GM19351 (cell line): Measurements from ENCODE around the gene PIGW.

Source experiments
- ATAC-seq: cut with Tn5 transposase; IDR thresholded peaks from one replicate; pipeline ENCODE4 v1.9.1; 2021; ENCODE audit warnings: mild to moderate bottlenecking, moderate library complexity; ENCODE audit not compliant: unreplicated experiment

PIGW gene, protein sequence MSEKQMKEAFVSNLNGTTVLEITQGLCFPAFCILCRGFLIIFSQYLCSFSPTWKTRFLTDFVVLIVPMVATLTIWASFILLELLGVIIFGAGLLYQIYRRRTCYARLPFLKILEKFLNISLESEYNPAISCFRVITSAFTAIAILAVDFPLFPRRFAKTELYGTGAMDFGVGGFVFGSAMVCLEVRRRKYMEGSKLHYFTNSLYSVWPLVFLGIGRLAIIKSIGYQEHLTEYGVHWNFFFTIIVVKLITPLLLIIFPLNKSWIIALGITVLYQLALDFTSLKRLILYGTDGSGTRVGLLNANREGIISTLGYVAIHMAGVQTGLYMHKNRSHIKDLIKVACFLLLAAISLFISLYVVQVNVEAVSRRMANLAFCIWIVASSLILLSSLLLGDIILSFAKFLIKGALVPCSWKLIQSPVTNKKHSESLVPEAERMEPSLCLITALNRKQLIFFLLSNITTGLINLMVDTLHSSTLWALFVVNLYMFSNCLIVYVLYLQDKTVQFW

DNA sequence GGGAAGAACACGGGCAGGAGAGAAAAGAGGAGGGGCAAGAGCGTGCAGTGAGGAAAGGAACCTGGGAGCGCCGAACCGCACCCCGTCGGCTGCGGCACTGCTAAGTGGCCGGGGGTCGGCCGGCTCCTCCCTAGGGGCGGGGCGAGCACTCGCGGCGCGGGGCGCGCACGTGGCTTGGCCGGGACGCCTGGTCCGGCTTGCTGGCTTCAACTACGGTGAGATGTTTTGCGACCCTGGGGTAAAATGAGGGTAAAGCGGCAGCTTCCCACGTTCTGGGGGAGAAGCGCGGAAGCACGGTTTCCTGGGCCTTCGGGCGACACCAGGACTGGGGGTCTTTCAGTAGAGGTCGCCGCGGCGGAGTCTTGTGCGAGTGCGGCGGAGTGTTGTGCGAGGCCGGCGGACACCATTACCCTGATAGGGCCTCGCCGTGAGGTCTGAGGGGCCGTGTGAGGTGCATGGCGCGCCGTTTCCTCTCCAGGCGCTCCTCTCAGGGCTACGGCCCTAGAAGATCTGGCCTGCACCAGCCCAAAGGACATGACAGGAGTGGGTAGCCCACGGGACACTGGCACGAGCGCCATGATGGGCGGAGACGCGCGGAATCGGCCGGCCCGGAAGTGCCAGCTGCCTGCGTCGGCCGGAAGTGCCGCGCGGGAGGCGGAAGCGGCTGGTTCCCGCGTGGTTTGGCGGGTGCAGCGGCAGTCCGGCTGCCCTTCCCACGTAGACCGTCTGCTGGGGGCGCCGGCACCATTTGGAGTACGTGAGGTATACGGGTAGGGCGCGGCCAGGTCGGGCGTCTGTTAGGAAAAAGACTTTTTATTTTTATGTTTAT, at the start of gene PIGW, which contains the start of gene MYO19:
TSS of gene PIGW (plus strand) at position 148 of the 829 bp plus-strand sequence. CDS start 2,115 bp downstream, outside the sequence.
TSS of gene MYO19 (minus strand) at position 29 of the 829 bp plus-strand sequence. CDS start 2,330 bp downstream, outside the sequence.
- ATAC-seq, result peak; percentile 71

DNA sequence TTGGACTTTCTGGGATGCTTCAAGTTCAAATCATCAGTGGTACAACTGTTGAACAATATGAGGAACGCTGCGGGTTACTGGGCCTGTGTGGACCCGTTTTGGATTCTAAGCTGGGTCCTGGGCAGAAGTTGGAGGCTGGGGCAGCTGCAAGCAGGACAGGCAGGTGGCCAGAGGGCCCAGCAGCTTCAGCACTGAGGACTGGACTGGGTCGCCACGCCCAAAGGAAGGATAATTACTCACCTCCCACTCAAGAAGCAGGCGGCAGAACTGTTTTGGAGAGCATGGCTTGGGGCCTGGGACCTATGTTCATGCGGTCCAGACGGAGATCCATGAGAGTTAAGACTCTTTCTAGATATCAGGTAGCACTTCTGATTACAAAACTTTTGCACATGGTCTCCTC, 49.8 kb upstream of the PIGW start:
- ATAC-seq, result no peak

DNA sequence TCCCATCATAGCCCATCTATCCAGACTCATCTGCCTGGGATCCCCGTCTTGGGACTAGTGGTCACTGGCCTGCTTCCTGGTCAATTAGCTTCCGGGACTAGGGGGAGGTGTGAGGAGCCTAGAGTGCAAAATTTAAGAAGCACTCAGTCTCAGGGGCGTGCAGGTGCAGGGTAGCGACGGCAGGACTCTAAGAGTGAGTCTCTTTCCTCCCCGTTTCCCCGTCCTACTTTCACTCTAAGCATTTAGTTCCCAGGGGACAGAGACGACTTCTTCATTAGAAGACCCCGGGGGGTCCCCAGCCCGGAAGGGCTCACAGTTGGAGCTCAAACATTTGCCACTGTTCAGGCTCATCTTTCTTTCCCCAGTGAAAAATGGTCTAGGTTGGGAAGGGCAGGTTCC, 49.0 kb upstream of the PIGW start:
- ATAC-seq, result no peak

DNA sequence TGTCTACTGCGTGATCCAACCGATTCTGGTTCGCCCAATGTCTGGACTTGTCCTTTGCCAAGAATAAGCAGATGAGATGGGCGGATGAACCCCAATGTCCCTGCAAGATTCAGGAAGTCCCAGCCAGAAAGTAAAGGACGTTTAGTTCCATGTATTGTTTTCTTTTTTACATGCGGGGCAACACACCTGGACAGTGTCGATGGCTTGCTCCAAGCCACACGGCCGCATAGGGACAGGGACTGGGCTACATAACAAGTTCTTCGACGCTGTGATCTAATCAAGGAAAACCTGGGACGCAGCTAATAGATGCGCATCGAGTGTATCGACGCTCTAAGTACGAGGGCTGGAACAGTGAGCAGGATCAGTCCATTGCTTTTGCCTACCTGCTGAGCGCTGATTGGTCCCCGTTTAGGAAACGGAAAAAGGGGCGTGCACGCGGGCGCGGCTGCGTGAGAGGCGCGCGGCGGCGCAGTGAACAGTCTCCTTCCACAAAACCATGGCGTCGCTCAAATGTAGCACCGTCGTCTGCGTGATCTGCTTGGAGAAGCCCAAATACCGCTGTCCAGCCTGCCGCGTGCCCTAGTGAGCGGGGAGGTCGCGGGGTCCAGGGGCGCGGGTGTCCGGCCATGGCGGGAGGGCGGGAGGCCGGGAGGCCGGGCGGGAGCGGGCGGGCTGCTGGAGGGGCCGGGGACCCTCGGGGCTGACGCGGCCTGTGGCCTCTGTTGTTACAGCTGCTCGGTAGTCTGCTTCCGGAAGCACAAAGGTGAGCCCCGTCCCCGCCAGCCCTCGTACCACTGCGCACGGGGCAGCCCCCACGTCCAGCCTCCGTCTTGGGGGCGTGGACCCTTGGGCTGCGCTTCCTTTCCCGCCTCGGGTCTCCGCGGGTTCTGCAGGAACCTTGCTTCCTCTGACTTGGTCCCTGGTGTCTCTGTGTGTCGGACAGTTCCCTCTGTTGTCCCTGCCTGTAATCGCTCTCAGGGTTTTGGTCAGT, 48.3 kb upstream of the PIGW start, which contains the start of gene ZNHIT3:
TSS of gene ZNHIT3 (plus strand) at position 478 of the 991 bp plus-strand sequence. CDS start at position 497, 19 bp downstream.
- ATAC-seq, result peak; percentile 89

DNA sequence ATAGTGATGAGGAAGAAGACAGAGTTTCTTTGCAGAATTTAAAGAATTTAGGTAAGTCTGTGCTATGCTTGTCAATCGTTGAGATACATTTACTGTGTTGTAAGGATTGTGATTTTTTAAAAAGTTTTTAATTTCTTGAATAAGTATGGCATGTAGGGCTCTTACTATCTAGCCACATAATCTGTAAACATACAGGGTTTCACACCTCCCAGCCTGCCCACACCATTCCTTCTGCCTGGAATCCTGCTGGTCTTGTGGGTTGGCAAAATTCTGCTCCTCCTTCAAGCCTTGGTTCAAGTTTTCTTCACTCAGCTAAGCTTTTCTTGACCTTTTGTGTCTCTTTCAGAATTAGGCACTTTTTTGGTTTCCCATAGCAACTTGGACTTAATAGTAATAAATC, 40.8 kb upstream of the PIGW start:
- ATAC-seq, result no peak

DNA sequence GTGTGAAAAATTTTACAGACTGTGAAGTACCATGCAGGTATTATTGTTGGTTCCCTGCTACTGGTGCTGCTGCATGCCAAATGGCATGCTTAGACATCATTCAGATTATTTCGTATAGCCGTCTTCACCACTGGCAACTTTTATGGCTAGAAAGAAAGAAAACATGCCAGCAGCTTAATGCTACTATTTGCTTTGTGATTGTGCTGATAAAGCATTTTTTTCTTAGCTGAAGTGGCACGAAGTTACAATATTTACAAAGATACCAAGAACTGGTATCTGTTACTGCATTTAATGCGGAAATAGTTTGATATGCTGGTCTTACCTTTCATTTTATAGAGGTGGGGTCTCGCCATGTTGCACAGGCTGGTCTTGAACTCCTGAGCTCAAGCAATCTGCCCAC, 40.1 kb upstream of the PIGW start:
- ATAC-seq, result no peak

DNA sequence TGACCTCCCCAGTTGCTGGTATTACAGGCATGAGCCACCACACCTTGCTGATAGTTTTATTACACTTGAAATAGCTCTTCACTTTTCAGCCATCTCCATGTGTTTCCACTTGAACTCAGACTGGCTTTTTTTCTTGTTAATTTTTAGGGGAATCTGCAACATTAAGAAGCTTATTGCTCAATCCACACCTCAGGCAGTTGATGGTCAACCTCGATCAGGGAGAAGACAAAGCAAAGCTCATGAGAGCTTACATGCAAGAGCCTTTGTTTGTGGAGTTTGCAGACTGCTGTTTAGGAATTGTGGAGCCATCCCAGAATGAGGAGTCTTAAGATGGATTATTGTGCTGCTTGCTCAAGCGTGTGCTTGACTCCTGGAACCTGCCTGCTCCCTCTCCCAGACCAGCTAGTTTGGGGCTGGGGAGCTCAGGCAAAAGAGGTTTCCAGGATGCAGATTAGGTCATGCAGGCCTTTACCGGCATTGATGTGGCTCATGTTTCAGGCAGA, 39.7 kb upstream of the PIGW start:
- ATAC-seq, result no peak

DNA sequence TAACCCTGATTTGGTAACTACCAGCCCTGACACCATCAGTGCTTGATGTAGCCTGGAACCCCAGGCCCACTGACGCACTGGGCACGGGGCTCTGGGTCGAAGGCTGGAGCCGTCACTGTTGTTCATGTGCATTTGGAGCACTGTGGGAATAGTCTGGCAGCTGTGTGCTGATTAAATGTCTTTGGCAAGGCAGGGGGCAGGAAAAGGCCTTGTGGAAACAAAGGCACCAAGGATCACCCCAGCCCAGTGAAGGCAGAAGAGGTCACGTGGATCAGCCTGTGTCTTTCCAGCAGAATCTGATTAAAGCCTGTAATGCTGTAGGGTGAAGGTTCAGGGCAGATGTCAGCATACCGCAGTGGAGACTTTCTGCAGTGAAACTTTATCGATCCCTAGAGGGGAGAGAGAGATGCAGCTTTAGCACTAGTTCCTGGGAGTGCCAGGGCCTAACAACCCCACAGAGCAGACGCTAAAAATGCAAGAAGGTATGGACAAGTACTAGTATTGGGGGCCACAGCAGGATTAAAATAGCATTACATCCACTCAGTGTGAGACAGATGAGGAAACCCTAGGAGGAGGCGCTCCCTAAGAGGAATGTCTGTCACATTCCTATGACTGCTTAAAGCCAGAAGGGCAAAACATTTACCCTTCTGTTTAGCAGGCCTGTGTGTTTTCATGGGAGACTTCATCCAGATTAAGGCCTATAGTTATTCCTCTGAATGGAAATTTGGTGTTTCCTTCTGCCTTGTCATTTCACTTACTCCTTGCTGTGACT, 38.6 kb upstream of the PIGW start:
- ATAC-seq, result no peak

DNA sequence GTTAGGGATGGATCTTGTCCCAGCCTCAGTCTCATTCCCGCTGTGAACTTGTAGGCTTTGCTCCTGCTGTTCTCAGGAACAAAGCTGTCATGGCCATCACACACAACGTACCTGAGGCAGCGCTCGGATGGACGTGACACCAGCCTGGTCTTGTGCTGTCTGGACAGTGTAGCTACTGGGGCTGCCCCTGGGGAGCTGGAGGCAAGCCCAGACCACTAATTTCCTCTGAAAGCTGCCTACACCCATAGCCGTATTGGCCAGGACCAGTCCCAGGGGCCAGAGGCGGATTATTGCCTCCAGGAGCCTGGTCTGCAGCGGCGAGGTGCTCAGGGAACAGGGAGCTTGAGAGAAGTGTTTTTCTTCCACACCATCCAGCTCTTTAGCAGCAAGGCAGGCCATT, 36.6 kb upstream of the PIGW start:
- no peak for ATAC-seq

DNA sequence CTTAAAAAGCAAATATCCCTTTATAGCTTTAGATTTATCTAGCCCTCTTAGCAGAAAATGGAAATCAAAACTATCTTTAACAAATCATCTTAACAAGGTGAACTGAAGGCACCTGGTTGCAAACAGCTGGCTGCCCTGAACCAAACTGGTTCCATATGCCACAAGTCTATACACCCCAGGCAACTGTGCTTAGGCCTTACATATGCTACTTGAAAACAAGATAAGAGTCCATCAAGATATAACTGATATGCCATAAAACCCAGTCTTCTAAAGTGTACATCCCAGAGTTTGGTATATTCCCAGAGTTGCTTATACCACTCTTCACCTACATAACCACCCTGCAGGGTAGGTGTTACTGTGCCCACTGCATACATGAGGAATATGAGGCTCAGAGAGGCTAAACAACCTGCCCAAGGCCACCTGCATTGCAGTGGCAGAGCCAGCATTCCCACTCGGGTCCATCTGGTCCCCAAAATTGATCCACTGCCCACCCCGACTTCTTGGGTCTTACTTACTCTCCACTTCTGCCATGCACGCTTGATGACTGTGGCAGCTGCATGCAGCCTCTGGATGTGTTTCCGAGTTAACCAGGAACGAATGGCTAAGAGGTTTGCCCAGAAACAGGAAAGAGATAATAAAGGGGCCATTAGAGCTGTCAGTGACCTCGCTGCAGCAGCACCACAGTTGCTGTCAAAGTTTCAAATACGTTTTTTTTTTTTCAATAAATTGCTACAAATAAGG, 36.1 kb upstream of the PIGW start:
- ATAC-seq, result no peak

DNA sequence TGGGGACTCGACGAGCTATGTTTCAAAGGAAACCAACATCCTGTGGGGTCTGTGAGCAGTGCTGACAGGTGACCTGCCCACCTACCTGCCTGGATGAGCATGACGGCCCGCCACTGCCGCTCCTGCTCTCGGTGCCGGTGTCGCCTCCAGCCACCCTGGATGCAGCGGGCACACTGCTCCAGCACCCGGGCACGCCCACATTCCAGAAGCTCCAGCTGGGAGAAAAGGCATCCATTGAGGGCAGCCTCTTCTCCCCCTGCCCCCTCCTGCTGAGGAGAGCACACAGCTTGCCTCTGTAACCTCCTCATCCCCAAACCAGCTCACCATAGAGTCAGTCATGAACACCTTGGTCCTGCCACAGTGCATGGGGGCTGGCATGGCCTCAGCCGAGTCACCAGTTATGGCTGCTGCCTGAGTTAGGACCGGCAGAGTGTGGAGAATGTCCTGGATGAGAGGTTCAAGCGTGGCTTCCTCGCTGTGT, 34.0 kb upstream of the PIGW start:
- no peak for ATAC-seq

DNA sequence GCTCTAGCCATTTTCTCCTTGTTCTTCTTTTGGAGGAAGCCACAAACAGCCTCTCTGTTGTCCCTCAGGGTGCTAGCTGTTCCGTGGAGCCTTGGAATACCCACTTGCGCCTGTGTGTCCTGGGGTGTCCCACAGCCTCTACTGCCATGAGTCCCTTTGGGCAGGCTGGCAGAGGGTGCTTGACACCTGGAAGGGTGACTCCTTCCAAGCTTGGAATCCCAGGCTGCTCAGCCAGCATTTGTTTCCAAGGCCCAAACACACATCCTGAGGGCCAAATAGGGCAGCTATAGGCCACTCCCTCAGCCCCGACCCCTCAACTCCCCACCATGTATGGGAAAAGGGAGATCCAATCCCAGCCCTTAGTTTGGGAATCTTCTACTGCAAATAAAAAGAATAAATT, 33.4 kb upstream of the PIGW start:
- ATAC-seq, result no peak

DNA sequence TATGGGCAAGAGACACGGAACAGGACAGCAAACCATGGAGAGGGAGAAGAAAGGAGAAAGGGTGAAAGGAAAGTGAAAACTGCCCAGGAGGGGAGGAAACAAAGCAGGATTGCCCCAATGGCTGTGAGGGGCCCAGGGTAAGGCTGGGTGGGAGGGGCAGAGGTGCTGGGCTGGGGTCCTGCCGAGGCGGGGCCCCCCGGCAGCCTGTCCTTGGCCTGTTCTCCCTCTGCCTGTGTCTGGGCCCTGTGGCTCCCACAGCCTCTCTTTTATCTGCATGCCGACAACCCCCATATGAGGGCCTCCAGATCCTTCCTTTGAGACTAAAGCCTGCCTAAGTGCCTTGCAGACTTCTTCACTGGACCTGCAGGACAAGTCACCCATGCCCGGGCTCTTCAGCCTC, 32.8 kb upstream of the PIGW start:
- no peak for ATAC-seq

DNA sequence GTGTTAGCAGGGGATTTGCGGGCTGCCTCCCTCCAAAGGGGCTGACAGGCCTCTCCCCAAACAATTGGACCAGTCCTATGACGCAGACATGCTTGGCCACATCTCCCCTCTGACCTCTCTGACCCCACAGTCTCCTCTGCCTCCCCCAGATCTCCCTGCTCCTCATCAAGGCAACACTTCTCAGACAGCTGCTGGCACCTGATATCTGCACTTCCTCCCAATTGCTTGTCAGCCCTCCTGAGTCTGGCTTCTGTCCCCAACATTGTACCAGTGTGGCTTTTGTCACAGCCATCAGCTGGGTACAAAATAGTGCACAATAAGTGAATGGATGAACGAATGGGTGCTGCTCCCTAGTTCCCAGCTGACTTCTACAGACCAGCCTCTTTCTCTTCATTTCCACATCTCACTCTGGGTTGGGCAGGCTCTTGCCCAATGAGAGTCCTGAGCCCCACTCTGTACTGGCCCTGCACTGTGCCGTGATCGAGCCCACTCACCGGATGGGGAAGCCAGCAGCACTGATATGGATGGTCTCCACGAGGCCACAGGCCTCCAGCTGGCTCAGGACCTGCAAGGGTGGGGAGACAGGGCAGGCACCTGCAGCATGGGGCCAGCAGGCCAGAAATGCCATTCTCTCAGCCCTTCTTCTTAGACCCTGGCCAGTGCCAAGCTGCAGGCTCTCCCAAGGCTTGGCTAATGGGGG, 31.2 kb upstream of the PIGW start:
- no peak for ATAC-seq

DNA sequence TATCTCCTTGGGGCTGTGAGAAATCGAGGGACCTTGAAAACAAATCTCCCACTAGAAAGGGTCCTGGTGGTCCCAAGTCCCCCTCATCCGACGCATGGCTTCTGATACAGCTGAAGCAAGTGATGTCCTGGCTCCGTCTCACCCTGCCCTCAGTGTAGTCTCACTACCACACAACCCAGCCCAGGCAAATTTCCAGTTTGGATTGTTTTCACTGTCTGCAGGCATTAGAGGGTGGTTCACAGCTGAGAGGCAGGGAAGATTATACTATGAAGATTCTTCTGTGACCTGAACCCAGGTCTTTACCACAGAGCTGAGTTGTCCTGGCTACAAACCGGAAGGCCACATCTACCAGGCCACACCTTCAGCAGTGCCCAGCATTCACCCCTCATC, 30.6 kb upstream of the PIGW start:
- no peak for ATAC-seq

DNA sequence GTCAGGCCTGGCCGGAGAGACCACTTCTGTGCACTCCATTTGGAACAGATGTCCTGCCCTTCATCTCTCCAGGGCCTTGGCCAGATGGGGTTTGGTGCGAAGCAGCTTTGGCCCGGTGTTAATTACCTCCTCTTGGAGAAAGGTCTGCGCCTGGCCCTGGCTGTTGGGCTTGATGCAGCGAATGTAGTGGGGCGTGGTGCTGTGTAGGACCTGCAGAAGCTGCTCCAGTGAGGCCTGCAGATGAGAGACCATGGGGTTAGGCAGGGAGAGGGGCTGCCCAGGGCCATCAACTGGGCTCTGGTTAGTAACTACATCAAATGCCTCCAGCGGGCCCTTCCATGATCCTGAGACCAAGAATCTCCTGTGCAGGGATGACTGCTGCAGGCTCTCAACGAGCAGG, 29.6 kb upstream of the PIGW start:
- no peak for ATAC-seq

DNA sequence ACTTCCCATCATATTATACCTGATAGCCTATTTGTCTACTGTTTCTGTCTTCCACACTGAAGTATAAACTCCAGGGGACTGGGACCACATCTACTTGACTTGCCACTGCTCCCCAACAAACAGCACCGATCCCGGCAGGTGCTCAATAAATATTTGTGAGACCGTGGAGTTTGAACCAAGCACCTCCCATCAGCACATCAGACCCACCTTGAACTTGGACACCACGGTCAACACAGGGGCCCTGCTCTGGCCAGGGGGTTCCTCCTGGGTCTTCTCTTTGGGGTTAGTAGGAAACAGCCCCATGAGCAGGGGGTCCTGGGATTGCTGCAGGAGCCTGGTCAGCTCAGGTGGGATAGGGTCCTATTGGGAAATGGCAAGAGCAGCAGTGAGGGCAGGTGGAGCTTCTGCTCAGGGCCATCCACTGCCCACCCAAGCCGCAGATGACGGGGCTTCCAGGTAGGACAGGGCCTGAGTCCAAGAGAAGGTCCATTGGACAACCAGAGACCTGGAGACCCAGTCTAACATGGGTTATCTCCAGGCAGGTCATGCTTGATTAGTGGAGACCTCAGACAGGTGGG, 28.4 kb upstream of the PIGW start:
- ATAC-seq, result no peak

DNA sequence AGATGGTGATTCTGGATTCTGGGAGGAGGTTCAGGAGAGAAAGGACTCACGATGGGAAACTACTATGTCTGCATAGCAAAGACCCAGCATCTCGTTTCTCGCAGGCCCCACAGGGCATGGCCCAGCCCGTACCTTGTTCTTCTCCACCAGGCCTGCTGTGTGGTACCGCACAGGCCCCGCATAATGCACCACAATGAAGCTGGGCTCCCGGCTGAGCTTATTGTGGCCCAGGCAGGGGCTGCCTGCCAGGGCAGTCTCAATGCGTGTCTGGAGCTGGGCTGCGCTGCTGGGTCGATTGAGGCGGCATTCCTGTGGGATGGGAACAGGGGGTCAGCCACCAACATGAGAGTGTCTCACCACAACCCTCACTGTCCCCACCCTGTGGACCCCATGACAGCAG, 28.0 kb upstream of the PIGW start:
- ATAC-seq, result no peak
